GM19455 (cell line): ENCODE measurements around the gene GALNT14.

Experiments
- ATAC-seq: cut with Tn5 transposase; IDR thresholded peaks from one replicate; pipeline ENCODE4 v1.9.1; 2021; ENCODE audit not compliant: unreplicated experiment

Gene GALNT14

GRCh38 chr2:31016648-31017047, 121.6 kb downstream of the GALNT14 start:
- ATAC-seq, result no peak

GRCh38 chr2:31014516-31014915, 123.7 kb downstream of the GALNT14 start:
- ATAC-seq, result no peak

- ATAC-seq, result no peak
These were observed 124.9 kb downstream of the GALNT14 start for GRCh38 chr2:31013301-31013700.

GRCh38 chr2:31012406-31012805, 125.8 kb downstream of the GALNT14 start:
- ATAC-seq, result no peak

- ATAC-seq, result no peak
These were observed 126.7 kb downstream of the GALNT14 start for GRCh38 chr2:31011587-31011986.

- no peak for ATAC-seq
These were observed 129.6 kb downstream of the GALNT14 start for GRCh38 chr2:31008561-31009114.

GRCh38 chr2:31004257-31004656, 134.0 kb downstream of the GALNT14 start:
- ATAC-seq, result no peak

GRCh38 chr2:31003749-31004148, 134.5 kb downstream of the GALNT14 start:
- no peak for ATAC-seq

- no peak for ATAC-seq
These were observed 135.6 kb downstream of the GALNT14 start for GRCh38 chr2:31002537-31003150.

- ATAC-seq, result no peak
These were observed 137.3 kb downstream of the GALNT14 start for GRCh38 chr2:31000970-31001369.

- ATAC-seq, result no peak
These were observed 139.6 kb downstream of the GALNT14 start for GRCh38 chr2:30998672-30999071.

GRCh38 chr2:30997979-30998378, 140.3 kb downstream of the GALNT14 start:
- no peak for ATAC-seq

GRCh38 chr2:30994227-30995056, 143.8 kb downstream of the GALNT14 start:
- ATAC-seq, result no peak

GRCh38 chr2:30992781-30993180, 145.5 kb downstream of the GALNT14 start:
- no peak for ATAC-seq

- ATAC-seq, result no peak
These were observed 147.6 kb downstream of the GALNT14 start for GRCh38 chr2:30990671-30991070.

- ATAC-seq, result no peak
These were observed 148.1 kb downstream of the GALNT14 start for GRCh38 chr2:30990176-30990575.

- no peak for ATAC-seq
These were observed 148.5 kb downstream of the GALNT14 start for GRCh38 chr2:30989746-30990145.

- no peak for ATAC-seq
These were observed 150.7 kb downstream of the GALNT14 start for GRCh38 chr2:30987566-30987965.

- no peak for ATAC-seq
These were observed 152.0 kb downstream of the GALNT14 start for GRCh38 chr2:30986231-30986580.

GRCh38 chr2:30985493-30986230, 152.6 kb downstream of the GALNT14 start:
- ATAC-seq, result no peak

- ATAC-seq, result no peak
These were observed 154.1 kb downstream of the GALNT14 start for GRCh38 chr2:30984148-30984547.

- no peak for ATAC-seq
These were observed 156.7 kb downstream of the GALNT14 start for GRCh38 chr2:30981510-30981909.
